PFSK-1 (cell line): Measurements from ENCODE around the gene PRICKLE4.

ENCODE experiments used
- FOXP2 ChIP-seq: optimal IDR thresholded peaks from 2 replicates; pipeline ENCODE3; 2011; ENCODE audit warnings: borderline replicate concordance, control low read depth, inconsistent platforms; ENCODE audit not compliant: insufficient read depth; ENCODE audit errors: extremely low read length, extremely low read depth
- POLR2AphosphoS5 ChIP-seq: IDR thresholded peaks from 2 replicates; pipeline ENCODE4 v1.6.1; 2012; ENCODE audit warnings: low read depth, mild to moderate bottlenecking, control low read depth, low read length, moderate library complexity
- REST ChIP-seq, 2 experiments: IDR thresholded peaks; 2 replicates each; pipeline versions ENCODE4 v1.6.1 to v1.8.0; 2011 to 2012; ENCODE audit warnings: low read depth in 2 of 2, low read length in 2 of 2, control low read depth in 1 of 2, inconsistent platforms in 1 of 2, mild to moderate bottlenecking in 1 of 2, moderate library complexity in 1 of 2; ENCODE audit not compliant: insufficient read depth in 1 of 2
- SIN3A ChIP-seq: IDR thresholded peaks from 2 replicates; pipeline ENCODE4 v1.6.1; 2012; ENCODE audit warnings: mild to moderate bottlenecking, low read length, moderate library complexity, borderline replicate concordance; ENCODE audit not compliant: insufficient read depth
- TAF1 ChIP-seq: IDR thresholded peaks from 2 replicates; pipeline ENCODE4 v1.6.1; 2012; ENCODE audit warnings: low read length, control low read depth, borderline replicate concordance; ENCODE audit not compliant: insufficient read depth

The PRICKLE4 gene

GRCh38 chr6:41768545-41769308 lies 11.9 kb upstream of the PRICKLE4 start:
- TF ChIP-seq REST (IDR thresholded peaks at IDR 0.05; ENCODE audit: insufficient read depth in 1 of 2, low read depth in 2 of 2, low read length in 2 of 2) (no peak), SIN3A (no peak), TAF1 (no peak), FOXP2 (no peak), POLR2AphosphoS5 (no peak)

GRCh38 chr6:41769376-41769775 lies 11.2 kb upstream of the PRICKLE4 start:
- TF ChIP-seq TAF1 (no peak), POLR2AphosphoS5 (no peak), SIN3A (no peak), FOXP2 (no peak), REST (IDR thresholded peaks at IDR 0.05; ENCODE audit: insufficient read depth in 1 of 2, low read depth in 2 of 2, low read length in 2 of 2) (no peak)

- TF ChIP-seq POLR2AphosphoS5 (no peak), FOXP2 (no peak), SIN3A (no peak), TAF1 (no peak), REST (IDR thresholded peaks at IDR 0.05; ENCODE audit: insufficient read depth in 1 of 2, low read depth in 2 of 2, low read length in 2 of 2) (no peak)
These were observed 10.1 kb upstream of the PRICKLE4 start for GRCh38 chr6:41770381-41771057.

DNA sequence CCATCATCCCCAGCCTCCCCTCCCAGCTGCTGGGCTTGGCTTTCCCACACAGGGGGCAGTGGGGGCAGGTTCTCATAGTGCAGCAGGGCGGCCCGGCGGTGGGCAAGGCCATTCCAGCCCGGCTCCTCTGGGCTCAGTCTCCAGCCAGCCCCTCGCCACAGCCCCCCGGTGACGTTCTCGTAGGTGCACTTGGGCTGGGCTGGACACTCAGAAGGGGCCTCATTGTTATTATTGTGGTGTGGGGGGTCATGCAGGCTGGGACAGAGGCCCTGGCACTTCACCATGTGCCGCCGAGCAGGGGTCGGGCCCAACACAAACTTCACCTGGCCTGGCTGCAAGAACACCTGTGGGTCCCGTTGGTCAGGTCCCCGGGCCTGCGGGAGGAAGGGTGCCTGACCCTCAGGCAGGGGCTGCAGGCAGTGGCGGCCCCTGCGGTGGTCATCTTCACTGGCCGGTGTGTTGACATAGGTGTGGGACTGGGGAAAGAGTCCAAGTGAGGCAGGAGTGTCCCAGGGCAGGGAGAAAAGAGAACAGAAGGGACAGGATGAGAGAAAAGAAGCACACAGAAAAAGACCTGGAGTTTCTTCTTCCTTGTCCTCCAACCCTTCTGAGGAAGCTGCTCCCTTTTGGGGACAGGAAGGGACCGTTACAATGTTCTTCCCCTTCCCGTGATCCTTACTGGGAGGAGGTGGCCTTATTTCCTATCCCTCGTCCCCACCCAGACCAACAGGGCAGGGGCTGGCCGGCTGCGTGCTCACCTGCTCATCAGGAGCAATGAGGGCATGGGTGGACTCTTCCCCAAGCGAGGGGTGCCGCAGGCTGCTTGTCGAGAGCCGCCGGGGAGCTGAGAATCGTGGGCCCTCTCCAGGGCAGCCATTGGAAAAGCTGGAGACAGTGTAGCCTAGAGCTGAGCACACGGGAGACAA lies 9.3 kb upstream of the PRICKLE4 start:
- TF ChIP-seq FOXP2 (no peak), SIN3A (no peak), TAF1 (no peak), REST (IDR thresholded peaks at IDR 0.05; ENCODE audit: insufficient read depth in 1 of 2, low read depth in 2 of 2, low read length in 2 of 2) (no peak), POLR2AphosphoS5 (no peak)
